Ramos (cell line): ENCODE measurements around the gene VASN.
"Not testable (repeated sequence)": the region's sequence is repeated elsewhere in the genome, so short reads cannot be mapped to it uniquely, and the experiment has no call there.

Experiments
- in situ Hi-C: fragments of 300-500 bp; cut with MboI; formaldehyde crosslinking; loops from one replicate; pipeline ENCODE4 v1.14.3; 2022; ENCODE audit warnings: low sequenced_read_pairs; ENCODE audit not compliant: unreplicated experiment

VASN gene

GRCh38 chr16:4334724-4335495 is 36.7 kb upstream of the VASN start:
- in situ Hi-C loops = loop anchor here (5.0 kb wide), 1 partner anchor 43 kb away; no protein-coding TSS in a partner anchor

GRCh38 chr16:4336701-4337539 is 34.7 kb upstream of the VASN start:
- in situ Hi-C loops = no loop called here

GRCh38 chr16:4337540-4338088 is 34.0 kb upstream of the VASN start:
- in situ Hi-C loops = no loop called here

GRCh38 chr16:4338125-4338582 is 33.5 kb upstream of the VASN start:
- in situ Hi-C loops = no loop called here

GRCh38 chr16:4338712-4339299 is 32.8 kb upstream of the VASN start:
- in situ Hi-C loops = no loop called here

DNA sequence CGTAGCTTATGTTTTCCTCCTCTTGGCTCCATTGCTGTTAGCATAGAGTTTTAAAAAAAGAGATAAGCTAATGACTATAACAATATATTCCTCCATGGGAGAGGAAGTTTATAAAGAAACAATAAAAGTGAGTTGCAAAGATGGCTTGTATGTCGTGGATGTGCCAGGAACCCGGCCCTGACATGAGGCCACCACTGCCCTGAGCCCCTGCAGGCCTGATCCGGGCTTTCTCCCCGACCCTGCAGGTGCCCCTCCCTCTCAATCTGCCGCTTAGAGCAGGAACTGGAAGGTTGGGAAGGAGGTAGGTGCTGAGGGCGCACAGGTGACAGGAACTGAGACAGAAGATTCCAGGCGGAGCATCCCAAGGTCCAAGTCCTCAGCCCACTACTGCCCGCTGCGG is 32.2 kb upstream of the VASN start:
- in situ Hi-C loops = no loop called here

GRCh38 chr16:4339909-4340308 is 31.7 kb upstream of the VASN start:
- in situ Hi-C loops = no loop called here

DNA sequence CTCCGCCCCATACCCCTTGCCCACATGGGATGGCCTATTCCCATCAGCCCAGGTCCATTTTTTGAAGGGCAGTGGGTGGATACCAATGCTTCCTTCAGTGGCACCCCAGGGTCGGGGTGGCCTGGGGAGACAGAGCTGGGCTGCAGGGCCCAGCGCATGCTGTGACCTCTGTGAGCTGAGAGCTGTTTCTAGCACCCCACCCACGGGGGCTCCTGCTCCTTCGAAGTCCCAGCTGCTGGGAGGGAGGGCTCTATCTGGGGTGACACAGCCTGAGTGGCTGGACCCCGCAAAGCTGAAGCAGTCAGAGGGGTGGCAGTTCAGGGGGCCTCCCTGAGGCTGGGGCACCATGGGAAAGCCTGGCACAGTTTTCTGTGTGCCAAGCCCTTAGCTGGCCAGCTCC is 31.2 kb upstream of the VASN start:
- in situ Hi-C loops = no loop called here

DNA sequence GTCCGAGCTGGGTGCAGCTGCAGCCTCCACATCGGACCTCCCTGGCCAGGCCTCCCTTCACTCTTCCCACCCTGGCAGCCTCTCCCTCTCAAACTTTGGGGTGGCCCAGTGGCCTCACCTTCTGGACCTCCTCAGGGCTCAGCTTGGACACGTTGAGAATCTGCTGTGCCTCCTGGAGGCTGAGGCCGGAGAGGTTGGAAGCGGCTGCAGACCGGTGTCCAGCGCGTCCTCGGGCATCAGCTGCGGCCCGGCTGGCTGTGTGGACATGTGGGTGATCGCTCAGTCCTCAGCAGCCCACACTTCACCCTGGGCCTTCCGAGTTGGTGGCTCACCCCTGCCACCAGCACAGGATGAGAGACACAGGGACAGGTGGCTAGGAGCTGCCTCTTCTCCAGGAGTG is 30.4 kb upstream of the VASN start:
- in situ Hi-C loops = no loop called here

- in situ Hi-C loops = no loop called here
Measured at GRCh38 chr16:4342866-4343744, 28.5 kb upstream of the VASN start.

GRCh38 chr16:4344300-4344982 is 27.2 kb upstream of the VASN start:
- in situ Hi-C loops = not testable (repeated sequence)

GRCh38 chr16:4344983-4345835 is 26.4 kb upstream of the VASN start:
- in situ Hi-C loops = no loop called here

DNA sequence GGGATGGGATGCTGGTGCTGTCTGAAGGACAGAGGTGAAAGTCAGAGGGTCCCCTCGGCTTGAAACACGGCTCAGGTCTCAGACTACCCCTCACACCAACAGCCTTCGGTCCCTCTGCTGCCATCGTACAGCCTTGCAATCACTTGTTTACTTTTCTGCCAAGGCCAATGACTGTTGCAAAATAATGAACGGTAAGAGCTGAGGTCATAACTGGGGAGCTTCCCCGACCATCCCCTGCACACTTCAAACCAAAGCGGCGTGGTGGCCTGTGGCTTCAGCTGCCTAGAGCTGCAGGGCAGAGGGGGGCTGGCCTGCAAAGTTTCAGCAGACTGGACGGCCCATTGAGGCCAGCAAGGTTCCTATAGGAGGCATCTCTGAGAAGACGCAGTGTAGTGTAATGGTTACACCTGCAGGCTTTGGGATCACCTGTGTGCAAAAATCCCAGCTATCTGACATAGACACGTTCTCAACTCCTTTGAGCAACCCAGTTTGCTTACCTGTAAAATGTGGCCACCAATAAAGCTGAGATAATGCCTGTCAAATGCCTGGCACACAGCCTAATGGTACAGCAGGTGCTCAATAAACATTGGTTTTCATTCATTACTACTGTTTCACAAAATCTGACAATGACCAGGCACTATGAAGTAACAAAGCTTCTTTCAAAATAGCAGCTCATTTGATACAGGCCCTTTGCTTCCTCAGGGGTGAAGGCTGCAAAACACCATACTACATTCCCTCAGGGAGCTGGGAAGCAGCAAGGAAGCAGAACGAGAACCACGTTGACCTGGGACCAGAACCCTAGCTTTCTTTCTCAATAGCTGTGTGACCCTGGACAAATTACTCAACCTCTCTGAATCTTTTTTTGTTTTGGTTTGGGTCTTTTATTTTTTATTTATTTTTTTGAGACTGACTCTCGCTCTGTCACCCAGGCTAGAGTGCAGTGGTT is 25.5 kb upstream of the VASN start:
- in situ Hi-C loops = no loop called here

GRCh38 chr16:4347010-4347409 is 24.6 kb upstream of the VASN start:
- in situ Hi-C loops = no loop called here

- in situ Hi-C loops = no loop called here
Measured at GRCh38 chr16:4347765-4348509, 23.7 kb upstream of the VASN start.

GRCh38 chr16:4349332-4349731 is 22.3 kb upstream of the VASN start:
- in situ Hi-C loops = no loop called here

DNA sequence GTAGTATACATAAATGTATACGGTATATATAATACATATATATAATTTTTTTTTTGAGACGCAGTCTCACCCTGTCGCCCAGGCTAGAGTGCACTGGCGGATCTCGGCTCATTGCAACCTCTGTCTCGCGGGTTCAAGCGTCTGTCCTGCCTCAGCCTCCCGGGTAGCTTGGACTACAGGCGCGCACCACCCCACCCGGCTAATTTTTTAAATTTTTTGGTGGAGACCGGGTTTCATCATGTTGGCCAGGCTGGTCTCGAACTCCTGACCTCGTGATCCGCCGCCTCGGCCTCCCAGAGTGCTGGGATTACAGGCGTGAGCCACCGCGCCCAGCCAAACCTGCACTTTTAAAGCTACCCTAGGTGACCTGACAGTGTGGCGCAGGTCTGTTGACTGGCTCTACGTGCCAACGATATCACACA is 21.3 kb upstream of the VASN start:
- in situ Hi-C loops = no loop called here
